SW480 (cell line): ENCODE results near the gene ZBED4.

Experiments
- DNase-seq: peaks from one replicate; pipeline ENCODE4 v3.0.0-alpha.2; 2016; ENCODE audit warnings: low spot score

ZBED4 gene

DNA sequence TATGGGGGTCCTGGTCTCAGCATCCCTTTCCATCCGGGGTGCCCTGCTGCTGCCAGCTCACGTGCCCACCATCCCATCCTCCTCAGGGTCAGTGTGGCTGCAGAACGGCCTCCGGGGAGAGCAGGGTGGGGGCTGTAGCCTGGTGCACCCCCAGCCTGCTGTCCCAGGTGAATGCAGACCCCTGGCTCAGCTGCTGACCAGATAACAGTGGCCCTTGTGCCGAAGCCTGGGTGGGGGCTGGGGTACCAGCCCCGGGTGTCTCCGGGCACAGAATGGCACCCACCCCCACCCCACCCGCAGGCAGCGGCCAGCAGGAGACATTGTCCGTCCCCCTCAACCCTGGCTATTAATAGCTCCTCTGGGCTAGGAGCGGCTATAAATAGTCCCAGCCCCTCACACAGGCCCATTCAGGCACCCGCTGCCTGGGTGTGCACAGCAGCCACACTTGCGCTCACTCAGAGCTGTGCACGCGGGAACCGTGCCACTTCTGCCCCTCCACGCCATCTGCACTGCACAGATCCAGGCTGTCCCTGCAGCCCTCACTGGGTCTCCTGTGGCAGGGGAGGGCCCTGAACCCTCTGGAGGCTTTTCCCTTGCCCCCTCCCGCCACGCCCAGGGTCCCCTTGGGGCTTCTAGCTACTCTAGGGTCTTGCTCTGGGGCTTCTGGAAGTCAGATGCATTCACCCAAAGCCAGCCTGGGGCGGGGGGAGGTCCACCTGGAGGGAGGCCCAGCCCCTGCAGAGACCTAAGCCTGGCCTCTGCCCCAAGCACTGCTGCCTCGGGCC is 83.5 kb downstream of the ZBED4 start:
- no peak for DNase-seq

DNA sequence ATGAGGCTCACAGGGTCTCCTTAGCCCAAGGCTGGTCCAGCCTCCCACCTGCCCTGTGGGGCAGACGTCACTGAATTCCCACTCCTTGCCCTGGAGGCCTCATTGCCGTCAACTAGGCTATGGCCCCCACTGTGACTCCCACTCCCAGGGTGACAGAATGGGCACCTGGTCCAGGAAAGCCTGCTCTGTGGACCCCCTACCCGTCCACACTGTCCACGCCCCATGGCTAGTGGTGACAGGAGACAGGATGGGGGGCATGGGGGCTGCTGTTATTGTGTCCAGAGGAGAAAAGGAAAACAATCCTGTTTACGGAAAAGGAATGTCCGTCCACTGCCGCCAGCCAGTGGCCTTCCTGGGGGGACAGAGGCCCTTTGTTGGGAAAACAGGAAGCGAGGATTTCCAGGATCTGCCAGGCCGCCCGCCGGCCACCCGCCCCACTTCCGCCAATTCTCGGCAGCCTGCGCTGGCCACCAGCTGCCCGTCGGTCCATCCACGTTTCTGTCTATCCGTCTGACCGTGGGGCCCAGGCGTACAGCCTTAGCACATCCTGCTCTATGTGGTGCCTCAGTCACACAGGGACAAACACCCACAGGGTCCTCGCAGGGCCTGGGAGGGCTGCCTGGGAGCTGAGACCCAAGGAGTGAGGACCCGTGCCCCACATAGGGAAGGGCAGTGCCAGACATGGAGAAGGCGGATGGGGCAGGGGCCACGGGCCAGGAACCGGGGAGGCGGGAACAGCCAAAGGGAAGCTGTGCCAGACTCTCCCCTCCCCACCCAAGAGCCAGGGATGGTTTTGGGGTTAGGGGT is 84.3 kb downstream of the ZBED4 start:
- peak; percentile 34 for DNase-seq

DNA sequence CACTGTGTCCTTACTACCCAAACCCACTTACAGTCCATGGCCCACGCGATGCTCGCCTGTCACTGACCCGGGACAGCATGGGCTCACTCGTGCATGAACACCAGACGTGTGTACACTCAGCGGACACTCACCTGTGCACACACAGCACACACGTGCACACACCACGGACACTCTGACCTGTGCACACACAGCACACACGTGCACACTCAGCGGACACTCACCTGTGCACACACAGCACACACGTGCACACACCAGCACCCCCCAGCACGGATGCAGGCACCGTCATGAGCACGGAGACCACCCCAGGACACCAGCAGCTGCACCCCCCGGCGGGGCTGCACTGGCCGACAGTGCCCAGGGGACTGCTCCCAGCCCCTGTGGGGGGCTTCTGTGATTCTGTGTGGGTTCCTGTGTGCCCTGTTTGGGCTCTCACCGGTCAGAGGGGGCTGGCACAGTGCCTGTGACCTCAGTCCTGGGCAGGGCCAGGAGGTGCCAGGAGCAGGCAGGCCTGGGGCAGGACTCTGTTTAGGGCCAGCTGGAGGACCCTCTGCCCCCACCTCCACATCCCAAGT is 85.0 kb downstream of the ZBED4 start:
- no peak for DNase-seq
